ENCODE measurements around the gene GRIN2C.

GRIN2C gene

DNA sequence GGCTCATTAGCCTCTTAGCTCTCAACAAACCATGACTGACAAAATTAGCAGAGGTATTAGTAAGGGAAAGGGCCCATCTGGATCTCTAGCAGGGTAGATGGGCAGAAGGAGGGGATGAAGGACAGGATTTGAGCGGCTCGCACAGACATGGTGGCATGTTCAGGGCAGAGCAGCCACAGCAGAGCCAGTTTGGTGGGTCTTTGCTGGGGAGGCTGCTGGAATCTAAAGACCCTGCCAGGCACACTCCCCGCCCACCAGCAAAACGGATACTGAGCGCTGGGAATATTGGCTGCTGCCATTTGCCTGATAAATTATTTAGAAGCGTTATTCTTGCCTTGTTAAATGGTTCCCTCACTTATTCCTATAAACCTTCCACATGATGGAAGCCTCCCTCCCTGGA is 62.8 kb downstream of the GRIN2C start:
- peaks cover 18% of the 10 kb centered on the region for H3K36me3 Mint-ChIP-seq

DNA sequence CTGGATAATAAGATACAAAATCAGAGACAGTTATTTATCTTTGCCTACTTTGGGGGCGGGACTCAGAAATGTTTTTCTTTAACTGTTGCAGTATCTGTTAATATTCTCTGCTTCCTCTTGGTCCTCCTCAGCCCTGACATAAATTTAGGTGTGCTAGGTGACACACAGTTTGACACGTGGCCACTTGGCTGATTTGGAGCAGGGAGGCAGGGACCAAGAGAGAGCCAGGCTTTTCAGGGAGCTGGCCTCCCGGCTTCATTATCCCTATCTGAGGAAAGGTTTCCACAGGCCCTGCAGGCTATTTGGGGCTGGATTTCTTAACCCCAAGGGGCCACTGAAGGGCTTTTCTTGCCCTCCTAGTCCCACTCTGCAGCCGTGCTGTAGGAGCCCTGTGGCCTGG is 63.5 kb downstream of the GRIN2C start:
- Mint-ChIP-seq H3K27ac (no peak overlapping the region), H3K36me3 (peaks cover 18% of the 10 kb centered on the region), H3K9me3 (no peaks in the 10 kb centered on the region)

More for the DNA sequence above, 62.8 kb downstream of the GRIN2C start:
- H3K9me3 Mint-ChIP-seq = no peaks in the 10 kb centered on the region
- no peak overlapping the region for H3K27ac Mint-ChIP-seq
- H3K4me1 Mint-ChIP-seq = peaks cover 4% of the 10 kb centered on the region
- H3K4me3 Mint-ChIP-seq = no peak overlapping the region
- H3K27me3 Mint-ChIP-seq = no peaks in the 10 kb centered on the region

DNA sequence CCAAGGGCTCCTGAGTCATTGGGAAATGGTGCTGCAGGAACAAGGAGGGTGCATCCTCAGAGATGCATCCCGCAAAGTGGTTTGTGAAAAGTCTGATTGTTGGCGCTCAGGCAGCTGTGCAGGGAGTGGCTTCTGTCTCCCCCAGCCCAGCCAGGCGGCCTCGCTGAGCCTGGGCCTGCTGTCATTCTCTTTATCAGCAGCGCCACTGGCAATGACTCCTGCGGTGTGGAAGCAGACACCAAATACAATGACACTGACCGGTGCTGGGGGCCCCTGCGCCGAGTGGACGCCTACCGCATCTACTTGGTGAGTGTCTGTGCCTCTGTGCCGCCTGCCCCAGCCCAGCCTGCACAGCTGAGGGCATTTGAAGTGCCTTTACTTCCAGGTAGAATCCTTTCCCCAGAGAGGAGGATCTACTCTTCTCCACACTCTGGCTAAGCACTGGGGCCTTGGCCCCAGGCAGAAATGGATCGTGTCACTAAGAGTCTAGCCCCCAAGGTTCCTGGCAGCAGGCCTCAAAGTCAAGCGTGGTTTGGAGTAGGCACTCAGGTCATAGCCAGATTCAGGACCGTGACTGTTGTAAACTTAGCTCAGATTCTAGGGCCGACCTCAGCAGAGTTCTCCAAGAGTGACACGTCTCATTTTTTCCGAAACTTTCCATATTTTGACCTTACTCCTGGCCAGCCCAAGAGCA is 64.2 kb downstream of the GRIN2C start:
- Mint-ChIP-seq H3K27me3 (no peaks in the 10 kb centered on the region), H3K9me3 (no peaks in the 10 kb centered on the region), H3K36me3 (peaks cover 18% of the 10 kb centered on the region), H3K4me3 (no peak overlapping the region), H3K4me1 (peaks cover 16% of the 10 kb centered on the region), H3K27ac (no peak overlapping the region)

More for the DNA sequence above, 63.5 kb downstream of the GRIN2C start:
- peaks cover 9% of the 10 kb centered on the region for H3K4me1 Mint-ChIP-seq
- H3K4me3 Mint-ChIP-seq = no peak overlapping the region
- H3K27me3 Mint-ChIP-seq = no peaks in the 10 kb centered on the region

DNA sequence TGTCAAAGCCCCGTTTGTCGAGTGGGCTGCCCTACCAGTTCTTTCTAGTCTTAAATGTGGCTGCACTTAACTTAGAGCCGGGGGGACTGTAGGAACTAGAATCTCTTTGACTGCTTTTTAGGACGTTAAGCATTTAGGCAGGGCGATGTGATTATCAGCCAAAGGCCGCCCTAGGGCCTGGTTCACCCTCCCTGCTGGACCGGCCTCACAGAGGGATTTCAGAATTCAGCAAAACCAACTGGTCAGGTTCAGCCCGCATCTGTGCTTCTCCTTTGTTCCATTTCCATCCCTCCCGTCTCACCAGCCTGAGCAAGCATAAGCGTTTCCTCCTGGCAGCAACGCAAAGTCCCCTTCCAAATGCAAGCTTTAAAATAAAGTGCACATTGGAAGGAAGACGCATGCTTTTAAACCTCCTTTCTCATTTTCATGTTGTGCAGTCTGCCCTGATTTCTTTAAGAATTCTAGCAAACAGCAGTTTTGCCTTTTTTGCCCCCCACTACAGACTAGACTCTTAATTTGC is 67.0 kb downstream of the GRIN2C start:
- Mint-ChIP-seq H3K27me3 (no peaks in the 10 kb centered on the region), H3K36me3 (peaks cover 9% of the 10 kb centered on the region), H3K9me3 (no peaks in the 10 kb centered on the region), H3K4me1 (peaks cover 28% of the 10 kb centered on the region), H3K4me3 (no peak overlapping the region), H3K27ac (no peak overlapping the region)

Data from activated naive CD4-positive, alpha-beta T cell treated with anti-CD3 and anti-CD28 coated beads, Interleukin-2, amount 50 U/mL, for 24 hours (primary cell).